GM19238 (cell line): Measurements from ENCODE around the gene STK32C.
"Not testable (repeated sequence)": the region's sequence is repeated elsewhere in the genome, so short reads cannot be mapped to it uniquely, and the experiment has no call there.

Source experiments
- DNase-seq: peaks from one replicate; pipeline ENCODE4 v3.0.0; 2011; ENCODE audit warnings: low spot score; ENCODE audit not compliant: insufficient read length

Gene STK32C

GRCh38 chr10:132338876-132339275, 31.1 kb upstream of the STK32C start:
- DNase-seq, result no peak

- not testable (repeated sequence) for DNase-seq
Observed at GRCh38 chr10:132337854-132338253, 30.1 kb upstream of the STK32C start.

- peak; percentile 37 for DNase-seq
Observed at GRCh38 chr10:132336919-132337407, 29.2 kb upstream of the STK32C start.

GRCh38 chr10:132336064-132336746, 28.5 kb upstream of the STK32C start:
- no peak for DNase-seq

GRCh38 chr10:132335189-132336063, 27.7 kb upstream of the STK32C start:
- DNase-seq, result peak; percentile 51

GRCh38 chr10:132334631-132335188, 27.0 kb upstream of the STK32C start:
- DNase-seq, result no peak

- DNase-seq, result no peak
Observed at GRCh38 chr10:132333386-132333785, 25.6 kb upstream of the STK32C start.

GRCh38 chr10:132332433-132332754, 24.6 kb upstream of the STK32C start:
- peak; percentile 35 for DNase-seq

- DNase-seq, result peak; percentile 96
Observed at GRCh38 chr10:132331601-132332432, 24.1 kb upstream of the STK32C start, which contains the start of gene LRRC27. TSS of gene LRRC27 (plus strand) at chr10:132332193. CDS start at chr10:132333525, 1,332 bp downstream.

GRCh38 chr10:132330486-132330833, 22.7 kb upstream of the STK32C start:
- DNase-seq, result no peak

- DNase-seq, result no peak
Observed at GRCh38 chr10:132329565-132330485, 22.1 kb upstream of the STK32C start.

GRCh38 chr10:132328738-132329137, 21.0 kb upstream of the STK32C start:
- DNase-seq, result no peak

- DNase-seq, result no peak
Observed at GRCh38 chr10:132328106-132328505, 20.4 kb upstream of the STK32C start.

GRCh38 chr10:132326925-132327324, 19.2 kb upstream of the STK32C start:
- DNase-seq, result no peak

- DNase-seq, result no peak
Observed at GRCh38 chr10:132326344-132326889, 18.7 kb upstream of the STK32C start.

GRCh38 chr10:132324186-132324585, 16.4 kb upstream of the STK32C start:
- DNase-seq, result no peak

GRCh38 chr10:132322586-132323048, 14.9 kb upstream of the STK32C start:
- DNase-seq, result no peak

- no peak for DNase-seq
Observed at GRCh38 chr10:132321726-132322125, 14.0 kb upstream of the STK32C start.

GRCh38 chr10:132320654-132321469, 13.1 kb upstream of the STK32C start:
- no peak for DNase-seq
